Spinal cord (tissue), 10 donors: ENCODE results near the gene ODAD4. TPM values are rescaled to one million over a fixed set of nuclear protein-coding genes. Genes with fewer than 3 reads are reported as not detected.
A peak's percentile ranks its signal among the peaks of the same experiment; 100 is the strongest.
"Not testable (repeated sequence)": the region's sequence is repeated elsewhere in the genome, so short reads cannot be mapped to it uniquely, and the experiment has no call there.

ENCODE experiments used
- DNase-seq, 6 donors: peaks; one replicate each; pipeline versions ENCODE4 v3.0.0 to v3.0.0-alpha.2; 2013 to 2015; ENCODE audit warnings: low spot score in 6 of 6, low read depth in 4 of 6
- H3K27ac ChIP-seq: one replicate; pipeline ENCODE4 v1.5.1; 2013; ENCODE audit warnings: low read depth, low read length, control low read depth
- H3K27me3 ChIP-seq: one replicate; pipeline ENCODE4 v1.6.1; 2013; ENCODE audit warnings: low read length; ENCODE audit not compliant: control insufficient read depth, insufficient read depth
- H3K36me3 ChIP-seq: one replicate; pipeline ENCODE4 v1.6.1; 2013; ENCODE audit warnings: low read length; ENCODE audit not compliant: control insufficient read depth, insufficient read depth
- H3K4me1 ChIP-seq: one replicate; pipeline ENCODE4 v1.6.1; 2013; ENCODE audit warnings: low read length; ENCODE audit not compliant: control insufficient read depth, insufficient read depth
- H3K4me3 ChIP-seq: one replicate; pipeline ENCODE4 v1.5.1; 2013; ENCODE audit warnings: low read depth, low read length, control low read depth
- H3K9me3 ChIP-seq: one replicate; pipeline ENCODE4 v1.6.1; 2013; ENCODE audit warnings: low read length; ENCODE audit not compliant: control insufficient read depth, insufficient read depth
- WGBS: methylation state at CpG from one replicate; pipeline ENCODE4 v1.1.5; 2013; ENCODE audit warnings: missing lambda C conversion rate; ENCODE audit not compliant: insufficient coverage; 5-methylcytosine and 5-hydroxymethylcytosine counted together
- polyA plus RNA-seq, 2 donors: library from polyadenylated mRNA; unstranded; fragments of 120-200 nt; gene quantifications; one replicate each; pipeline ENCODE4 v1.2.1, GENCODE V29; 2013; ENCODE audit not compliant: insufficient read length in 2 of 2
- total RNA-seq, 2 donors: library from RNA; depleted of rRNA in 1 of 2; stranded (reverse); fragments of 120-200 nt in 1 of 2; fragments of >200 nt in 1 of 2; gene quantifications; one replicate each; pipeline versions ENCODE4 v1.2.3 to v1.2.4, GENCODE V29; 2013 to 2014
- donor health status: healthy.

Gene ODAD4
- total and polyA plus RNA-seq, 4 donors = 2.0 to 8.7 (median 7.0) TPM

DNA sequence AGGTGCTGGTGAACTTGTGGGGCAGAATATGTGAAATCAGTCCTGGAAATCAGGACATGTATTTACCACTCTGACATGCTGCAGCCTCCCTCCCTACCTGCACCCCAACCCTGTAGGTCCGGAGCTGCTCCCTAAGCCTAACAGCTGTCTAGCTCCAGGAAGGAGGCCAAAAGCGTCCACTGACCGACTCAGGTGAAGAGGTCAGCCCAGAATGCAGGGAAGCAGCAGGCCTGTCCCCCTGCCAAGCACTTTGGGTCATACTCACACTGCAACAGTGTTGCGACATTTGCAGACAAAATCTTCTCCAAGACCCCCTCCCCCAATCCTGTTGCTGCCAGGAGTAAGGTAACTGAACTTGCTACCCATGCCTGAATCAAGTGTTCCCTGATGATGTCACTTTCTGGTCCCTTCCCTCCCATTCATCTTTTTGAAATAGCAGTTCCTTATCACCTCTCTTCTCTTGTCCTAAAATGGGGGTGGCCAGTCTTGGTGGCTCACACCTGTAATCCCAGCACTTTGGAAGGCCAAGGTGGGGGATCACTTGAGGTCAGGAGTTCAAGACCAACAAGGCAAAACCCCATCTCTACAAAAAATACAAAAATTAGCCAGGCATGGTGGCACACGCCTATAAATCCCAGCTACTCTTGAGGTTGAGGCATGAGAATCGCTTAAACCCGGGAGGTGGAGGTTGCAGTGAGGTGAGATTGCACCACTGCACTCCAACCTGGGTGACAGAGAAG is 10.4 kb upstream of the ODAD4 start:
- Histone ChIP-seq H3K9me3 (no peaks in the 10 kb centered on the region), H3K27ac (no peak overlapping the region), H3K27me3 (no peaks in the 10 kb centered on the region), H3K4me3 (no peak overlapping the region), H3K4me1 (peaks cover 38% of the 10 kb centered on the region), H3K36me3 (peaks cover 9% of the 10 kb centered on the region)
- WGBS = 60% methylated on average over 4 of the region's 7 CpGs
- peak in 2 of 6 donors; percentile 17 to 24 for DNase-seq

DNA sequence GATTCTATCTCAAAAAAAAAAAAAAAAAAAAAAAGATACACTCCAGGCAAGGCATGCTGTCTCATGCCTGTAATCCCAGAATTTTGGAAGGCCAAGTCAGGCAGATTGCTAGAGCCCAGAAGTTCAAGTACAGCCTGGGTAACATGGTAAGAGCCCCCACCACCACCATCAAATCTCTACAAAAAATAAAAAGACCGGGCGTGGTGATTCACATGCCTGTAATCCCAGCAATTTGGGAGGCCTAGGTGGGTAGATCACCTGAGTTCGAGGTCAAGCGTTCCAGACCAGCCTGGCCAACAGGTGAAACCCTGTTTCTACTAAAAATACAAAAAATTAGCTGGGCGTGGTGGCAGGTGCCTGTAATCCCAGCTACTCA is 9.8 kb upstream of the ODAD4 start:
- no peak for DNase-seq
- Histone ChIP-seq H3K27ac (no peak overlapping the region), H3K4me3 (no peak overlapping the region), H3K4me1 (peaks cover 33% of the 10 kb centered on the region), H3K9me3 (no peaks in the 10 kb centered on the region), H3K36me3 (peaks cover 4% of the 10 kb centered on the region), H3K27me3 (no peaks in the 10 kb centered on the region)
- whole genome bisulfite sequencing = 88% methylated on average over 3 of the region's 5 CpGs

DNA sequence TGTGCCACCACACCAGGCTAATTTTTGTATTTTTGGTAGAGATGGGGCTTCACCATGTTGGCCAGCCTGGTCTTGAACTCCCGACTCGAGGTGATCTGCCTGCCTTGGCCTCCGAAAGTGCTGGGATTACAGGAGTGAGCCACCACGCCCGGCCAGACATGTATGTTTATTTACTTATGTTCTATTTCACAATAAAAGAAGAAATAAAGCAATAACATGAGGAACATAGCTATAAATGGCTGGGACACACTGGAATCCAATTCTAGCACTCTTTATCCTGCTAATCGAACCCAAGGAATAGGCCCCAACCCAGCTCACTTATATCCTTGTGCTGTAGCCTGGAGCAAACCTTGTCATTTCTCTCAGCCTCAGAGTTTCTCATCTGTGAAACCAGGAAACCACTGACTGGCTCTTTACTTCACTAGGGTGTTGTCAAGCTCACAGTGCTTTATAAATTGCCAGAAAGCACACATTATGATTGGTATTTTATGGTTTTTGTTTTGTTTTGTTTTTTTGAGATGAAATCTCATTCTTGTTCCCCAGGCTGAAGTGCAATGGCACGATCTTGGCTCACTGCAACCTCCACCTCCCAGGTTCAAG is 4.3 kb upstream of the ODAD4 start:
- H3K27me3 ChIP-seq = no peaks in the 10 kb centered on the region
- DNase-seq = no peak
- H3K9me3 ChIP-seq = no peaks in the 10 kb centered on the region
- H3K27ac ChIP-seq = no peak overlapping the region
- WGBS = 82% methylated on average over 2 of the region's 7 CpGs
- peaks cover 5% of the 10 kb centered on the region for H3K4me1 ChIP-seq
- no peaks in the 10 kb centered on the region for H3K36me3 ChIP-seq
- no peak overlapping the region for H3K4me3 ChIP-seq

DNA sequence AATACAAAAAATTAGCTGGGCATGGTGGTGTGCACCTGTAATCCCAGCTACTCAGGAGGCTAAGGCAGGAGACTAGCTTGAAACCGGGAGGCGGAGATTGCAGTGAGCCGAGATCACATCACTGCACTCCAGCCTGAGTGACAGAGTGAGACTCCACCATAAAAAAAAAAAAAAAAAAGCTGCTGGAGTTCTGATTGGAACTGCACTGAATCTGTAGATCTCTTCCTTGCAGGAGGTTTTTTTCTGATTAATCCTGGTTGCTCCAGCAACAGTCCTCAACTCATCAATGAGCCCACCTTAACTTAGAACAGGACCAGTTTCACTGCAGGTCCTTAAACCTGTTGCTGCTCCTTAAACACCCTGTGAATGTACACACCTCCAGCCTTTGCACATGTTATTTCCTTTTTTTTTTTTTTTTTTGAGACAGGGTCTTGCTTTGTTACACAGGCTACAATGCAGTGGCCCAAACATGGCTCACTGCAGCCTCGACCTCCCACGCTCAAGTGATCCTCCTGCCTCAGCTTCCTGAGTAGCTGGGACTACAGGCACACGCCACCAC is 1.6 kb upstream of the ODAD4 start:
- Histone ChIP-seq H3K27ac (no peak overlapping the region), H3K4me1 (peaks cover 9% of the 10 kb centered on the region), H3K4me3 (no peak overlapping the region), H3K9me3 (no peaks in the 10 kb centered on the region), H3K27me3 (no peaks in the 10 kb centered on the region), H3K36me3 (no peaks in the 10 kb centered on the region)
- 67% methylated on average over 3 of the region's 6 CpGs for WGBS
- no peak for DNase-seq

DNA sequence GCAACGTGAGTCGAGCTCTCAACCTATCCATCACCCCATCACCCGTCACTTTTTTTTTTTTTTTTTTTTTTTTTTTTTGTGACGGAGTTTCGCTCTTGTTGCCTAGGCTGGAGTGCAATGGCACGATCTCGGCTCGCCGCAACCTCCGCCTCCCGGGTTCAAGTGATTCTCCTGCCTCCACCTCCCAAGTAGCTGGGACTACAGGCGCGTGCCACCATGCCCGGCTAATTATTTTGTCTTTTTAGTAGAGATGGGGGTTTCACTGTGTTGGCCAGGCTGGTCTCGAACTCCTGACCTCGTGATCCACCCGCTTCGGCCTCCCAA is 378 bp downstream of the ODAD4 start:
- Histone ChIP-seq H3K27ac (peak overlapping the region; percentile 70), H3K4me3 (peak overlapping the region; percentile 62)
- DNase-seq, H3K4me1 ChIP-seq, H3K9me3 ChIP-seq, H3K27me3 ChIP-seq, H3K36me3 ChIP-seq: not testable (repeated sequence)
- WGBS = 84% methylated on average over 4 of the region's 18 CpGs

DNA sequence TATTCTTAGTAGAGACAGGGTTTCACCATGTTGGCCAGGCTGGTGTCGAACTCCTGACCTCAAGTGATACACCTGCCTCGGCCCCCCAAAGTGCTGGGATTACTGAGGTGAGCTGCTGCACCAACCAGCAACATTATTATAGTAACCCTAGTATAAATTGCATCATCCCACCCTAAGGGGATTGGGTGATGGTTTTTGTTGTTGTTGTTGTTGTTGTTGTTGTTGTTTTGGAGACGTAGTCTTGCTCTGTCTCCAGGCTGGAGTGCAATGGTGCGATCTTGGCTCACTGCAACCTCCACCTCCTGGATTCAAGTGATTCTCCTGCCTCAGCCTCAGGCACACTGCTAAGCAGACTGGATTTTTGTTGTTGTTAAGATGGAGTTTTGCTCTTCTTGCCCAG is 1.3 kb downstream of the ODAD4 start:
- H3K4me3 ChIP-seq, H3K27ac ChIP-seq, H3K27me3 ChIP-seq, DNase-seq, H3K4me1 ChIP-seq, H3K9me3 ChIP-seq: not testable (repeated sequence)
- 100% methylated on average over 1 of the region's 4 CpGs for WGBS
- H3K36me3 ChIP-seq = peaks cover 17% of the 10 kb centered on the region

DNA sequence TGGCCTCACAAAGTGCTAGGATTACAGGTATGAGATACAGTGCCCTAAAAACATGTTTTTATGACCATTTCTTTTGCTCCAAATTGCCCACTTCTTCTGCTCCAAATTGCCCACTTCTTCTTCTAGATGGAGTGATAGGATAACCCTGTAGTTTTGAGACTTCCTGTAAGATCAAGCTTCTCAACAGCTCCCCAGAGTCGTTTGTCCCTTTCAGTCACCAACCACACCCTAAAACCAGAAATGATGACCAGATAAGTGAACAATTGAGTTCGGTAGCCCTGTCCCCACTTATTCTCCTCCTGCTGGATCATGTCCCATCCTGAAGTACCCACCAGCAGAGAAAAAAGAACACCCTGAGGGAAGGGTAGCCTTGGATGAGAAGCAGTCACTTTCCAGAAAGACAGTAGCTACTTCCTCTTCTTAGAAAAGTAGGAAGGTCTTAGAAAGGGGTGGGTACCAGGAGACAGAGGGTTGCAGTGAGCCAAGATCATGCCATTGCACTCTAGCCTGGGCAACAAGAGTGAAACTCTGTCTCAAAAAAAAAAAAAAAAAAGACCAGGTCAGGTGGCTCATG is 2.5 kb downstream of the ODAD4 start:
- WGBS = no CpG with 5 or more reads among the region's 2 CpGs
- Histone ChIP-seq H3K4me1 (peaks cover 9% of the 10 kb centered on the region), H3K9me3 (no peaks in the 10 kb centered on the region), H3K27ac (no peak overlapping the region), H3K4me3 (no peak overlapping the region), H3K27me3 (no peaks in the 10 kb centered on the region), H3K36me3 (peaks cover 26% of the 10 kb centered on the region)
- no peak for DNase-seq

DNA sequence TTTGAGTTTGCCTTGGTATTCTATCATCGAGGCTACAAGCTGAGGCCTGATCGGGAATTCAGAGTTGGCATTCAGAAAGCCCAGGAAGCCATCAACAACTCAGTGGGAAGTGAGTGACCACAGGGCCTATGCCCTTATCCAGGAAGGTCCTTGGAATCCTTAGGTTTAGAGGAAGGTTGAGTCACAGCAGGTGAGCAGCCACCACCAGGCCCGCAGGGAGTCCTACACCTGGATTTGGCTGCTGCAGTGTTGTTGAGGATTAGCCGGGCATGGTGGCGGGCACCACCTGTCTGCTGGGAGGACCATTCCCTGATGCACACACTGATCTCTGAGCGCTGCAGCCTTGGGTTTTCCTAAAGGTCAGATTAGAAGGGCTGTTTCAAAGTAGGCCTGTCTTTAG is 5.2 kb downstream of the ODAD4 start:
- Histone ChIP-seq H3K4me1 (peaks cover 9% of the 10 kb centered on the region), H3K27ac (no peak overlapping the region), H3K9me3 (no peaks in the 10 kb centered on the region), H3K4me3 (no peak overlapping the region), H3K36me3 (peaks cover 49% of the 10 kb centered on the region), H3K27me3 (no peaks in the 10 kb centered on the region)
- WGBS = 95% methylated on average over 6 of the region's 6 CpGs
- no peak for DNase-seq

DNA sequence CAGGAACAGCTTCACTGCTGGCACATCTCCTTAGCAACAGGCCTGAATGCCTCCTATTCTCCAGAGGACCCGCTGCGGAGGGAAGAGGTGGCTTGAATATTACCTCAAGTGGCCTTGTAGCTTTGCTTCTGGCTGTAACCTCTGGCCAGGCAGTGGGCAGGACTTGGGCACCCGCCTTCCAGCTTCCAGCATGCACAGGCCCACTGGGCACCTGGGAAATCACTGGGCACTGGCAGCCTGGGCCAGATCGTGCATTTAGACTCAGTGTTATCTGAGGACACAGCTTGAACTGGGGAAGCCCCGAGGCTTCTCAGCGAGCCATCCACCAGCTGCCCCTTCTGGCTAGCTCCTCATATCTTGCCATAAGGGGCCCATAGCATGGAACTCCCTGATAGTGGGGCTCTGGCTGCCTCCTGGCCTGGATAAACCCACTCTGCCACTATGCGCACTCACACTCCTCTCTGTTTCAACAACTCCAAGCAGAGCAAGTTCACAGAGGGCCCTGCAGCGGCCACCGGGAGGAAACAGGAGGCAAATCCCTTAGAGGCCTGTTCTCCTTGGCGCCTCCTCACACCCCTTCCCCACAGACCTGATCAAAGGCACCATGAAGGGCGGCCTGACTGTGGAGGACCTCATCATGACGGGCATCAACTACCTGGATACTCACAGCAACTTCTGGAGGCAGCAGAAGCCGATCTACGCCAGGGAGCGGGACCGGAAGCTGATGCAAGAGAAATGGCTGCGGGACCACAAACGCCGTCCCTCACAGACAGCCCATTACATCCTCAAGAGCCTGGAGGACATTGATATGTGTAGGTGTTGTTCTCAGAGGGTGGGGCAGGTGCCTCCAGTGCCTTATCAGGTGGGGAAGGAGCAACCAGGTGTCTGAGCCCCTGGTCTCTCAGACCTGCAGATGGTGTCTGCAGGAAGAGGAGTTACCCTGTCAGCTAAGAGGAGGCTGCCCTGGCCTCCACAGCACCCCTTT is 7.8 kb downstream of the ODAD4 start:
- H3K27ac ChIP-seq = no peak overlapping the region
- H3K4me1 ChIP-seq = no peaks in the 10 kb centered on the region
- no peak overlapping the region for H3K4me3 ChIP-seq
- H3K36me3 ChIP-seq = peaks cover 54% of the 10 kb centered on the region
- H3K27me3 ChIP-seq = no peaks in the 10 kb centered on the region
- DNase-seq = no peak
- H3K9me3 ChIP-seq = no peaks in the 10 kb centered on the region
- 91% methylated on average over 11 of the region's 19 CpGs for WGBS
